SK-N-MC (cell line): ENCODE results near the gene PSMD5.

ENCODE experiments used
- EZH2 ChIP-seq: fragments of 200-600 bp; sonication (generic); IDR thresholded peaks from one replicate; pipeline ENCODE4 v1.6.1; 2017; ENCODE audit warnings: antibody characterized with exemption
- FOXP2 ChIP-seq: optimal IDR thresholded peaks from 2 replicates; pipeline ENCODE3; 2011; ENCODE audit warnings: mild to moderate bottlenecking, moderate library complexity; ENCODE audit not compliant: insufficient read depth; ENCODE audit errors: extremely low read length, control extremely low read depth
- POLR2AphosphoS5 ChIP-seq: IDR thresholded peaks from 2 replicates; pipeline ENCODE4 v1.6.1; 2012; ENCODE audit warnings: mild to moderate bottlenecking, low read depth, low read length, borderline replicate concordance

DNA sequence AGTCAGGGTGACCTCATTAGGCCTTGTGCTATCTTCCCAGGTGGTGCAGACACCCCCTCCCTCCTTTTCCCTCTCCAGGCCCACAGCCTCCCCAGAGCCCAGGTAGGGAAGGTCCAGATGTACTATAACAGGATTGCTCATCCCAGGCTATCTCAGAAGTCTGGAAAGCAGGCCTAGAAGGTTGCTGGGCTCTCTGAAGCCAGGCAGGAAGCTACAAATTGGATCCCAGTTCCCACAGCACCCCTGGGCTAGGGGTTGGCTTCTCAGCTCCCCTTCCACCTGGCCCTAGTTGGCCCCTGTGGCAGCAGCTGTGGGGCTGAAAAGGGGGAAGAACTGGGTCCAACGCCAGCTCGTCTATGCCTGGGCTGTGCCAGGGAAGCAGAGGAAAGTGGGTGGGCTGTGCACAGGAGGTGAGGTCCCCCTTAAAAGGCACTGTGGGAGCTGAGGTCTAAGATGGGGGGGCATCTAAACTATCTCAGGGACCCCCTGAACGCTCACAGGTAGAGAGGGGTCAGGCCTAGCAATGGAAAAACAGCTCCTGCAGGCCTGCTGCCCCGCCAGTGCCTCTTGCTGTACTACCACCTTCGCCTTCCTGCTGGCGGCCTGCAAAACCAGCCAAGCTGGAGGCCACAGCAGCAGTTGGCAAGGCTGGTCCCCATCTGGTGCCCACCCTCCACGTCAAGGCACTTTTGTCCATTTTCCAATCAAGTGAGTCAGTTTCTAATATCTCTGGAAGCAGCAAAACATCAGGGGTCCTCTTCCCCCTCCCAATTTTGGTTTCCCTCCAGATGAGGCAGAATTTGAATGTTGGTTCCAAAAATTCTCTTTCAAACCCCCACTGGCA, 13.3 kb upstream of the PSMD5 start:
- TF ChIP-seq EZH2 (no peak), POLR2AphosphoS5 (no peak), FOXP2 (no peak)
